IMR-90 (cell line): ENCODE data around the gene CD300LG. TPM values are rescaled to one million over a fixed set of nuclear protein-coding genes. Genes with fewer than 3 reads are reported as not detected.

Experiments used
- ATAC-seq: fragments of 200-7000 bp; cut with Tn5 transposase; 2 replicates; pipeline ENCODE4 v1.9.1; 2020; ENCODE audit warnings: low read depth, mild to moderate bottlenecking, moderate library complexity
- BruUV-seq: library from RNA; stranded (reverse); fragments of 400-500 nt; replicated peaks from 2 replicates; lab custom pipeline; 2021; lab: Mats Ljungman, UMichigan
- CTCF ChIA-PET: fragments of 300-600 bp; formaldehyde crosslinking; extraction: SDS; loops from one replicate; lab custom pipeline; 2021; ENCODE audit warnings: antibody characterized with exemption; lab: Yijun Ruan, JAX
- POLR2A ChIA-PET: fragments of 300-600 bp; sonication (Branson Sonifier 250); formaldehyde crosslinking; loops from one replicate; lab custom pipeline; 2022; ENCODE audit warnings: antibody characterized with exemption; ENCODE audit not compliant: unreplicated experiment; lab: Charles Lee
- DNase-seq: peaks from one replicate; pipeline ENCODE4 v3.0.0; 2013
- H2AFZ ChIP-seq: replicated peaks from 2 replicates; pipeline ENCODE3; 2013; ENCODE audit warnings: low read length, mild to moderate bottlenecking; ENCODE audit not compliant: poor library complexity
- H2AK5ac ChIP-seq: 2 replicates; pipeline ENCODE4 v1.6.1; 2013; ENCODE audit warnings: low read depth, low read length, inconsistent platforms
- H2AK9ac ChIP-seq: replicated peaks from 2 replicates; pipeline ENCODE3; 2013; ENCODE audit warnings: mild to moderate bottlenecking, low read depth, low read length, moderate library complexity; ENCODE audit not compliant: poor library complexity
- H2BK120ac ChIP-seq: 2 replicates; pipeline ENCODE4 v1.6.1; 2013; ENCODE audit warnings: low read depth, low read length, inconsistent platforms
- H2BK15ac ChIP-seq: 3 replicates; pipeline ENCODE4 v1.6.1; 2013; ENCODE audit warnings: low read depth, low read length, inconsistent platforms
- H2BK20ac ChIP-seq: 2 replicates; pipeline ENCODE4 v1.6.1; 2013; ENCODE audit warnings: low read depth, mild to moderate bottlenecking, inconsistent platforms, low read length, moderate library complexity
- H2BK5ac ChIP-seq: 2 replicates; pipeline ENCODE4 v1.6.1; 2013; ENCODE audit warnings: mild to moderate bottlenecking, low read depth, low read length, inconsistent platforms; ENCODE audit not compliant: poor library complexity, severe bottlenecking
- H3K14ac ChIP-seq: replicated peaks from 2 replicates; pipeline ENCODE4 v1.6.1; 2013; ENCODE audit warnings: low read depth, low read length, inconsistent platforms
- H3K18ac ChIP-seq: 2 replicates; pipeline ENCODE4 v1.6.1; 2013; ENCODE audit warnings: low read depth, low read length, control low read depth
- H3K23ac ChIP-seq: 2 replicates; pipeline ENCODE4 v1.6.1; 2013; ENCODE audit warnings: low read depth, low read length, inconsistent platforms
- H3K27ac ChIP-seq: 2 replicates; pipeline ENCODE4 v1.5.1; 2013; ENCODE audit warnings: mild to moderate bottlenecking, control low read depth, low read length; ENCODE audit not compliant: insufficient read depth
- H3K27me3 ChIP-seq: 2 replicates; pipeline ENCODE4 v1.6.1; 2013; ENCODE audit warnings: low read length; ENCODE audit not compliant: control insufficient read depth, insufficient read depth
- H3K36me3 ChIP-seq: 2 replicates; pipeline ENCODE4 v1.6.1; 2013; ENCODE audit warnings: low read length, mixed read lengths; ENCODE audit not compliant: control insufficient read depth, insufficient read depth
- H3K4ac ChIP-seq: 2 replicates; pipeline ENCODE4 v1.6.1; 2013; ENCODE audit warnings: low read depth, low read length, inconsistent platforms
- H3K4me1 ChIP-seq: 2 replicates; pipeline ENCODE4 v1.6.1; 2013; ENCODE audit warnings: low read length, mixed read lengths; ENCODE audit not compliant: control insufficient read depth, insufficient read depth
- H3K4me2 ChIP-seq: 2 replicates; pipeline ENCODE4 v1.6.1; 2013; ENCODE audit warnings: low read depth, mild to moderate bottlenecking, control low read depth, low read length, moderate library complexity
- H3K4me3 ChIP-seq: 2 replicates; pipeline ENCODE4 v1.5.1; 2013; ENCODE audit warnings: low read depth, mild to moderate bottlenecking, control low read depth, low read length, moderate library complexity; ENCODE audit not compliant: insufficient read depth
- H3K56ac ChIP-seq: 2 replicates; pipeline ENCODE4 v1.6.1; 2013; ENCODE audit warnings: low read length, inconsistent platforms; ENCODE audit not compliant: insufficient read depth; ENCODE audit errors: extremely low read depth
- H3K79me1 ChIP-seq, 2 experiments: 2 replicates each; pipeline ENCODE4 v1.6.1; 2013; ENCODE audit warnings: low read length in 2 of 2, inconsistent platforms in 1 of 2, low read depth in 1 of 2
- H3K9ac ChIP-seq: 2 replicates; pipeline ENCODE4 v1.6.1; 2013; ENCODE audit warnings: low read depth, low read length, control low read depth
- H3K9me1 ChIP-seq: 2 replicates; pipeline ENCODE4 v1.6.1; 2013; ENCODE audit warnings: low read length, inconsistent platforms; ENCODE audit not compliant: insufficient read depth
- H3K9me3 ChIP-seq: 2 replicates; pipeline ENCODE4 v1.6.1; 2013; ENCODE audit warnings: low read length; ENCODE audit not compliant: control insufficient read depth, insufficient read depth
- H4K20me1 ChIP-seq: 2 replicates; pipeline ENCODE4 v1.6.1; 2013; ENCODE audit warnings: low read length, inconsistent platforms; ENCODE audit not compliant: insufficient read depth
- H4K5ac ChIP-seq: 2 replicates; pipeline ENCODE4 v1.6.1; 2013; ENCODE audit warnings: mild to moderate bottlenecking, low read depth, low read length, control low read depth
- H4K8ac ChIP-seq, 2 experiments: 2 replicates each; pipeline ENCODE4 v1.6.1; 2013; ENCODE audit warnings: low read depth in 2 of 2, low read length in 2 of 2, control low read depth in 1 of 2, inconsistent platforms in 1 of 2
- H4K91ac ChIP-seq: 2 replicates; pipeline ENCODE4 v1.6.1; 2013; ENCODE audit warnings: low read depth, low read length, inconsistent platforms; ENCODE audit not compliant: insufficient read depth
- BHLHE40 ChIP-seq: fragments of 150-350 bp; IDR thresholded peaks from 2 replicates; pipeline ENCODE4 v1.6.1; 2016; ENCODE audit warnings: mild to moderate bottlenecking, low read depth, low read length
- CEBPB ChIP-seq: IDR thresholded peaks from 2 replicates; pipeline ENCODE4 v1.6.1; 2012; ENCODE audit warnings: low read depth, low read length, improper control_type of control experiment
- MXI1 ChIP-seq: IDR thresholded peaks from 2 replicates; pipeline ENCODE4 v1.6.1; 2012; ENCODE audit warnings: low read depth, mild to moderate bottlenecking, low read length, moderate library complexity, borderline replicate concordance
- POLR2A ChIP-seq: IDR thresholded peaks from 2 replicates; pipeline ENCODE4 v1.6.1; 2012; ENCODE audit warnings: mild to moderate bottlenecking, low read depth, low read length
- RAD21 ChIP-seq: IDR thresholded peaks from 2 replicates; pipeline ENCODE4 v1.6.1; 2012; ENCODE audit warnings: low read length, improper control_type of control experiment
- RCOR1 ChIP-seq: IDR thresholded peaks from 2 replicates; pipeline ENCODE4 v1.6.1; 2012; ENCODE audit warnings: mild to moderate bottlenecking, low read length, improper control_type of control experiment; ENCODE audit not compliant: insufficient replicate concordance
- whole genome bisulfite sequencing, 2 experiments: methylation state at CpG; one replicate each; pipeline versions ENCODE4 v1.1.5 to v1.1.7; 2013; ENCODE audit warnings: missing lambda C conversion rate in 2 of 2; ENCODE audit not compliant: insufficient read length in 1 of 2; ENCODE audit errors: extremely low coverage in 2 of 2; 5-methylcytosine and 5-hydroxymethylcytosine counted together
- dilution Hi-C: fragments of 300-500 bp; cut with HindIII; formaldehyde crosslinking; loops from one replicate; pipeline ENCODE4 v1.14.3; 2018; ENCODE audit warnings: low sequenced_read_pairs; ENCODE audit not compliant: unreplicated experiment
- in situ Hi-C: fragments of 300-500 bp; cut with MboI; formaldehyde crosslinking; loops from 3 replicates; pipeline ENCODE4 v1.14.3; 2019; ENCODE audit warnings: low sequenced_read_pairs, inconsistent platforms, mixed read lengths
- intact Hi-C: fragments of 100-400 bp; cut with micrococcal nuclease; formaldehyde crosslinking; loops from 2 replicates; pipeline ENCODE4 v1.10.0; 2022
- polyA plus RNA-seq, 3 experiments: library from polyadenylated mRNA; depleted of rRNA; stranded (reverse); fragments of >200 nt; gene quantifications; 2 replicates each; pipeline ENCODE4 v1.2.3, GENCODE V29; 2012; ENCODE audit warnings: low replicate concordance in 1 of 3
- total RNA-seq: library from RNA; depleted of rRNA; stranded (reverse); fragments of >200 nt; gene quantifications from 2 replicates; pipeline ENCODE4 v1.2.3, GENCODE V29; 2012
- TF ChIP-seq, protein P1 (sequence below): fragments of 150-350 bp; IDR thresholded peaks from 2 replicates; pipeline ENCODE4 v1.6.1; 2017; ENCODE audit warnings: mild to moderate bottlenecking, antibody characterized with exemption, low read length, low read depth

Gene CD300LG
- total and polyA plus RNA-seq, 2 of the 4 experiments (the other 2 are of a cell fraction) = not detected

DNA sequence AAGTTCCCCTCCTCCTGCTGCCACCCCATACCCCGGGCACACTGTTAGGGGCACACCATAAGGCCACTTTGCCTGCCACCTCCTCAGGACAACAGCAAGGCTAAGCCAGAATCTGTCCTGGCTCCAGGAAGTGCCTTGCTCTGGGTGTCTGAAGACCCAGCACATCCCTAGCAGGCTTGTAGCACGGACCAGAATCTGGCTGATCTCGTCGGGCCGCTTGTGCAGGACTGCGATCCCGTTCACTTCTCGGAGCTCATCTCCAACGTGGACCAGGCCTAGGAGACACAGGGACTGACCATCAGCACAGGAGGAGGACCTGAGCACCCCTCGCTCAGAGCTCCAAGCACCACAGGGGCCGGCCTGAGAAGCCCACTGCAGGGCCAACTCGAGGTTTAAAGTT is 21.4 kb upstream of the CD300LG start:
- Histone ChIP-seq H3K14ac (no peak overlapping the region), H2BK120ac (no peak overlapping the region), H2BK5ac (no peak overlapping the region), H3K23ac (no peak overlapping the region), H4K20me1 (no peaks in the 10 kb centered on the region), H4K5ac (no peak overlapping the region), H4K91ac (no peak overlapping the region), H3K4ac (no peak overlapping the region), H3K27ac (no peak overlapping the region), H3K9me1 (peaks cover 4% of the 10 kb centered on the region; the same call in 1 of the 2 replicates), H3K4me1 (peaks cover 6% of the 10 kb centered on the region), H2AFZ (no peak overlapping the region), H3K56ac (no peak overlapping the region), H3K36me3 (peaks cover 29% of the 10 kb centered on the region), H2AK5ac (no peak overlapping the region), H2BK20ac (no peak overlapping the region), H3K18ac (no peak overlapping the region), H2AK9ac (no peak overlapping the region), H3K9me3 (no peaks in the 10 kb centered on the region), H4K8ac (no peak overlapping the region), H3K27me3 (no peaks in the 10 kb centered on the region), H3K9ac (no peak overlapping the region), H3K4me2 (no peak overlapping the region), H3K4me3 (no peak overlapping the region), H3K79me1 (peaks cover 0 to 34% of the 10 kb centered on the region in 2 experiments; a peak in 3 of 4 replicates), H2BK15ac (no peak overlapping the region)
- DNase-seq (no peak), ATAC-seq (no peak)
- POLR2A ChIA-PET = no interaction called here
- TF ChIP-seq RAD21 (no peak), POLR2A (no peak), CEBPB (no peak), BHLHE40 (no peak), RCOR1 (no peak), MXI1 (no peak)
- TF ChIP-seq, protein P1, sequence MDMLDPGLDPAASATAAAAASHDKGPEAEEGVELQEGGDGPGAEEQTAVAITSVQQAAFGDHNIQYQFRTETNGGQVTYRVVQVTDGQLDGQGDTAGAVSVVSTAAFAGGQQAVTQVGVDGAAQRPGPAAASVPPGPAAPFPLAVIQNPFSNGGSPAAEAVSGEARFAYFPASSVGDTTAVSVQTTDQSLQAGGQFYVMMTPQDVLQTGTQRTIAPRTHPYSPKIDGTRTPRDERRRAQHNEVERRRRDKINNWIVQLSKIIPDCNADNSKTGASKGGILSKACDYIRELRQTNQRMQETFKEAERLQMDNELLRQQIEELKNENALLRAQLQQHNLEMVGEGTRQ = no peak
- CTCF ChIA-PET = no interaction called here
- BruUV-seq = no TSS peak
- intact Hi-C loops = no loop called here
- WGBS, 2 experiments = 100% methylated on average over 3 of the region's 12 CpGs; no CpG with 5 or more reads in 1 of the 2 experiments
- dilution Hi-C loops = no loop called here
- in situ Hi-C loops = no loop called here
